ENCODE measurements around the gene TACR2.

The TACR2 gene

DNA sequence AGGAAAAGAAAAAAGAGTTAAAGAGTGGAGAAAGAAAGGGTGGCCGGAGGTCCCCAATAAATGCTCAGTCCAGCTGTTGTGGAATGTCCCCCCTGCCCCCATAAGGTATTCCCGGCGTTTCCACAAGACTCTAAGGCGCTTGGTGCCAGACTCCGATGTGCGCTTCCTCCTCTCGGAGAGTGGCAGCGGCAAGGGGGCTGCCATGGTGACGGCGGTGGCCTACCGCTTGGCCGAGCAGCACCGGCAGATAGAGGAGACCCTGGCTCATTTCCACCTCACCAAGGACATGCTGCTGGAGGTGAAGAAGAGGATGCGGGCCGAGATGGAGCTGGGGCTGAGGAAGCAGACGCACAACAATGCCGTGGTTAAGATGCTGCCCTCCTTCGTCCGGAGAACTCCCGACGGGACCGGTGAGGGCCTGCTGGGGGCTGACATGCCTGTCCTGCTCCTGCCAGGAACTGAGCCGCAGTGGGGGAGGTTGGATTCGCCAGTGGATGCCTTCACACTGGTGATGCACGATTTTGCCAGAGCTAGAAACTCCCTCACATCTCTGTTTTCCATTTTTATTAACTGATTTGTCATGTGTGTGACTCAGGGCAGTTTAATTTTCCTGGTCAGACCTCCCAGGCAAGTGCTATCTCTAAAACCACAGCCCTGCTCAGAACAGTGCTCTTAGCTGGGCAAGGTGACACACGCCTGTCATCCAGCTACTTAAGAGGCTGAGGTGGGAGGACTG, 34.2 kb downstream of the TACR2 start:
- Histone ChIP-seq H3K27ac (peak overlapping the region in 13 of 21 experiments; percentile 8 to 78 (median 26)), H3K4me3 (no peak overlapping the region)

DNA sequence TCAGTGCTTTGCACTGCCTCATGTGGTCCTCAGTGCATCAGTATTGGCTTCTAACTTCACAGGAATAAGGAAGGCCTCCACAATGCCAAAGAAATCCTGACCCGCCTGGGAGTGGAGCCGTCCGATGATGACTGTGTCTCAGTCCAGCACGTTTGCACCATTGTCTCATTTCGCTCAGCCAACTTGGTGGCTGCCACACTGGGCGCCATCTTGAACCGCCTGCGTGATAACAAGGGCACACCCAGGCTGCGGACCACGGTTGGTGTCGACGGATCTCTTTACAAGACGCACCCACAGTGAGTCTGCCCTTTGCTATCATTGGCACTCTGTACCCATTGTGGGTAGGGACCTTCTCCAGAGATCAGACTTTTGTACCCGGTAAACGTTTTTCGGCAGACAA, 36.9 kb downstream of the TACR2 start:
- no peak overlapping the region for H3K4me3 ChIP-seq
- H3K27ac ChIP-seq, result no peak overlapping the region

DNA sequence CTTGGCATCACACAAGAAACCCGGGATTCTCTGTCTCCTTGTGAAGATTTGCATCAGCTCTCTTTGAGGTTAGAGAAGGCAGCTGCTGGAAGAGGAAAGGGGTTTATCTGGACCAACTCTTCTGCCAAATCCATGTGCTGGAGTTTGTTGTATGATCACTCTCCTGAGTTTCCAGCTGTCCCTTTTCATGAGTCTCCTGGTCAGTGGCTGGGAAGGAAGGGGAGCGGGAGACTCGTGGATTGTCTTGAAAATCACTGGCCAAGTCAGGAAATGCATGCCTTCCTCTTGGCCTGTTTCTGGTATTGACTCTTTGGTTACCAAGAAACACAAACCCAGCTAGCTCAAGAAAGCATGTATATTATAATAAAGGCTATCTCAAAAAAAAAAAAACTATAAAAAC, 38.8 kb downstream of the TACR2 start:
- H3K27ac ChIP-seq, result peak overlapping the region in 8 of 21 experiments; percentile 14 to 54 (median 24)
- H3K4me3 ChIP-seq, result no peak overlapping the region

- H3K27ac ChIP-seq, result peak overlapping the region in 11 of 21 experiments; percentile 13 to 80 (median 28)
These were observed 39.5 kb downstream of the TACR2 start for GRCh38 chr10:69377191-69377590.

GRCh38 chr10:69376662-69377061, 40.1 kb downstream of the TACR2 start:
- Histone ChIP-seq H3K4me3 (no peak overlapping the region), H3K27ac (peak overlapping the region in 11 of 21 experiments; percentile 13 to 80 (median 70))

More at GRCh38 chr10:69377191-69377590, 39.5 kb downstream of the TACR2 start:
- H3K4me3 ChIP-seq, result no peak overlapping the region

DNA sequence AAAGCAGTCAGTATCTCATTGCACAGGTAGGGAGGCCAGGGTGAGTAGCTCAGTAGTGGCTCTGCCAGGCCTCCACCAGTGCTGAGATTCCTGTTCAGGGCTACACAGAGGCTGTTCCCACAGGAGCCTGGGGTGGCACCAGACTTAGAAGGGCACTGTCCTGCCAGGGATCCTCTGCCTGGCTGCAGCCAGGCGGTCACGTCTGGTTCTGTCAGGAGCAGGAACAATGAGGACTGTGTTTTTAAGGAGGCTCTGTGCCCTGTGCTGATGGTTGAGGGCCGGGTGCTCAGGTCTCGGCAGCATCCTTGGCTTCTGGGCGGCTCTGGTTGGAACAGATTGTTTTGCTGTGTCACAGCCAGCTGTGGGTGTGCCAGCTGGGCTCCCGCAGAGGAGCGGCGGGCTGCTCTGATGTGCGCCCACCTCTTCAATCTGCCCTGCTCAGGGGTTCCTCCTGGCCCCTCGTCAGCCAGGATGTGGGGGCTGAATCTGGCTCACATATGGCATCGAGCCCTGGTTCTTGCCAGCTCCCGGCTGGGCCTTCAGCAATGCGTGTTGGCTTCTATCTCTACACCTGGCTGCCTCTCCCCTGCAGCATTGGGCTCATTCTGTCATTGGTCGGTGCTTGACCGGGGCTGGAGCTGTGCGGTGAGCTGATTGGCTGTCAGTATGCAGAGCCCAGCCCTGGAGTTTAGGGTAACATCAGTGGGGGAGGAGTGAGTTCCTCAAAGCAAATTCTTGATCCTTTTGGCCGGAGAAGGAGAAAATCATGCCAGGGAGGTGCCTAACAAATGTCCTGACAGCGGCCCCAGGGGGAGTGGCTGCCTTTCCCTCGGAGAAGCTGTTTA, 41.2 kb downstream of the TACR2 start:
- Histone ChIP-seq H3K27ac (peak overlapping the region in 19 of 21 experiments; percentile 10 to 80 (median 73)), H3K4me3 (no peak overlapping the region)

GRCh38 chr10:69374931-69375306, 41.8 kb downstream of the TACR2 start:
- Histone ChIP-seq H3K4me3 (no peak overlapping the region), H3K27ac (peak overlapping the region in 19 of 21 experiments; percentile 10 to 80 (median 73))

GRCh38 chr10:69374242-69374641, 42.5 kb downstream of the TACR2 start:
- Histone ChIP-seq H3K27ac (peak overlapping the region in 19 of 21 experiments; percentile 6 to 80 (median 73)), H3K4me3 (no peak overlapping the region)

- Histone ChIP-seq H3K4me3 (no peak overlapping the region), H3K27ac (peak overlapping the region in 9 of 21 experiments; percentile 5 to 80 (median 64))
These were observed 44.4 kb downstream of the TACR2 start for GRCh38 chr10:69372126-69372980.

DNA sequence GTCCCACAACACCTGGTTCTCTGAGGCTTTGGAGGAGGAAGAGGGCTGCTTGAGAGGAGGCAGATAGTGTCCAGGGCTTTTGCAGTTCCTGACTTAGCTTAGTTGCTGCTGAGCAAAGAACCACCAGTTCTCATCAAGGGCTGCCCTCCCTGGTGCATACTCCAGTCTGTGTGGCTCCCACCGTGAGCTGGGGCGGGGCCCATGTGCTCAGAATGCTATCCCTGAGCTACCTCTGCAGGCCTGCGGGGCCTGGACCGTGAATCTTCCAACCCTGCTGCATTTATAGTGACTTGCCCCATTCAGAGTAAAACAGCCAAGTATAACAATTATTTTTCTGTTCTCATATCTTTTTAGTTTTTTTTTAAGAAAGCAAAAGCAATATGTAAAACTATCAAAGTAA, 49.2 kb downstream of the TACR2 start:
- H3K4me3 ChIP-seq, result no peak overlapping the region
- no peak overlapping the region for H3K27ac ChIP-seq

- H3K4me3 ChIP-seq, result no peak overlapping the region
- no peak overlapping the region for H3K27ac ChIP-seq
These were observed 50.0 kb downstream of the TACR2 start for GRCh38 chr10:69366738-69367137.

- no peak overlapping the region for H3K4me3 ChIP-seq
- peak overlapping the region in 2 of 21 experiments; percentile 32 to 38 for H3K27ac ChIP-seq
These were observed 52.3 kb downstream of the TACR2 start for GRCh38 chr10:69364232-69364940.

DNA sequence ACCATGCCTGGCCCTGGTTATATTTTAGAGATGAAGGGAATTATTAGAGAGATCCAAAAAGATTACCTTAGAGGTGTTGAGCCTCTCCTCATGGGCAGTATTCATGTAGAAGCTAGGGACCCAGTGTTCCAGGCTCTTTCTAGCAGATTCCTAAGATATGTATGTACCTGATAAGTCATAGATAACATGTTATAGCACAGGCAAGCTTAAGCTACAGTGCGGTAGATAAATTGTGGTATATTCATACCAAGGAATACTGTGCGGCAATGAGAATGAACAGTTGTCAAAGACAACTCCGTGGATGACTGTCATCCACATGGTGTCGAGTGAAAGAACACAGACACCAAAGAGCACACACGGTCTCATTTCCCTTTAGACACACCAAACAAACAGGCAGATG, 53.1 kb downstream of the TACR2 start:
- Histone ChIP-seq H3K4me3 (no peak overlapping the region), H3K27ac (peak overlapping the region in 4 of 21 experiments; percentile 41 to 81 (median 62))

- Histone ChIP-seq H3K4me3 (no peak overlapping the region), H3K27ac (peak overlapping the region in 10 of 21 experiments; percentile 2 to 82 (median 43))
These were observed 54.2 kb downstream of the TACR2 start for GRCh38 chr10:69362471-69362954.

DNA sequence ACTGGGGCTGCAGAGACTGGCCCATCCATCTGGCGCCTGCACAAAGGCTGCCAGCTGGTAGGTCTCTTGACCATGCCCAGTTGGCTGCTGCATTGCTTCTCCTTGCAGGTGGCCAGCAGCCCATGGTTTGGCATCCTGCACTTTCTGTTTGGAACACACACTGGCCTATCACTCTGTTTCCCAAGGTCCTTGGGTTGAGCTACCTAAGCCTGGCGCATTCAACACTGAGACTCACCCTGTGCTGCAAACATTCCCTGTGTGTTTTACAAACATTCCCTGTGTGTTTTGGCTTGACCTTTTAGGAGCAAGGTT, 55.5 kb downstream of the TACR2 start:
- H3K27ac ChIP-seq, result peak overlapping the region in 13 of 21 experiments; percentile 22 to 82 (median 58)

DNA sequence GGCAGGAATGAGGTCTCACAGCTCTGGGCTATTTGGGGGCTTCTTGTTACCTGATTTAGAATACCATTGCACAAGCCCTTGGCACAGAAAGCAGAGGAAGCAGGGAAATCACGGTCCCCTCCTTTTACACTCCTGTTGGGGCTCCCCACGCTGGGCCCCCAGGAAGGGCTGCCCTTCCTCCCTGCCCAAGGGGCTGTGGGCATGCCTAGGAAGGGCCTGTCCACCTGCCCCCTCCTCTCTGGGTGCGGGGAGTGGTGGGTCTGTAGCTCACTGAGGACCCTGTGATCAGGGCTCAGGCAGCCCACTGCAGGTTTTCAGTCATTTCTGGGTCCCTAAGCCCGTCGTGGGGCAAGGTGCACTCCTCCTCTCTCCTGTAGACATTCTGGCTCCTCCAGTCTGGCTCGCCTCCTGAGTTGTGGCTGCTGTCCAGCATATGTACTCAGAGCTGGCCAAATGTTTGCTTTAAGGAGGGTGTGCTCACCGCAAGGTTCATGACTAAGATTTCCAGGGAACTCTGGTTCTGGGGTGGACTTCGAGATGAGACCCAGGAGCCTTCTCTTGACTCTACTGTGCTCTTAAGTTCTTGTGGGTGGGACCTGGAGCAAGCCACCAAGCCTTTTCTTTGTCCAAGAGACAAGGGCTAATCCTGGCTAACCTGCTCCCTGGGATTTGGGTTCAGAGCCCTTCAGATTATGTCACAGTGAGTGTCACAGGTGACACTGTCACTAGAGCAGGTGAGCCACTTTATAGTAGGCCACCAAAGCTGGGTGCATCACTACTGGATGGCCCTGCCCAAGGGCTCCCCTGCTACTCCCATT, 56.0 kb downstream of the TACR2 start:
- peak overlapping the region in 18 of 21 experiments; percentile 22 to 82 (median 66) for H3K27ac ChIP-seq
- no peak overlapping the region for H3K4me3 ChIP-seq

More for the DNA sequence above, 55.5 kb downstream of the TACR2 start:
- no peak overlapping the region for H3K4me3 ChIP-seq

GRCh38 chr10:69359594-69359993, 57.1 kb downstream of the TACR2 start:
- Histone ChIP-seq H3K4me3 (no peak overlapping the region), H3K27ac (peak overlapping the region in 10 of 21 experiments; percentile 6 to 82 (median 43))

DNA sequence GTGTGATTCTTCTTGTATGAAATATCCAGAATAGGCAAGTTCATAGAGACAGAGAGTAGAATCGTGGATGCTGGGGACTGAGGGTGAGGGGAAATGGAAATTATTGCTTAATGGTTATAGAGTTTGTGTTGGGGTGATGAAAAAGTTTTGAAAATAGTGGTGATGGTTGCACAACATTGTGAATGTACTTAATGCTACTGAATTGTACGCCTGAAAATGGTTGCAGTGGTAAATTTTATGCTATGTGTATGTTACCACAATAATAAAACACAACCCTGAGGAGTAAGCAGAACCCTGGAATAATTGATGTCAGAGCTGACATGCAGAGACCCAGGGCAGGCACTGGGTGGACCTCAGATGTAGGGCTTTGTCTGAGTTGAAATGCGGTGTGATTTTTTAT, 57.6 kb downstream of the TACR2 start:
- Histone ChIP-seq H3K4me3 (no peak overlapping the region), H3K27ac (peak overlapping the region in 7 of 21 experiments; percentile 6 to 82 (median 24))

All from skin epidermis (tissue), 12 donors.